ENCODE measurements around the gene FBXO36. TPM values are rescaled to one million over a fixed set of nuclear protein-coding genes. Genes with fewer than 3 reads are reported as not detected.
"Not testable (repeated sequence)": the region's sequence is repeated elsewhere in the genome, so short reads cannot be mapped to it uniquely, and the experiment has no call there.

Gene FBXO36
- polyA plus RNA-seq, 1 experiment: 2.0 TPM

GRCh38 chr2:229920011-229920641, 2.2 kb upstream of the FBXO36 start:
- H3K9me3 ChIP-seq (ENCODE audit: control insufficient read depth, insufficient read depth, low read length): peaks cover 3% of the 10 kb centered on the region; the same call in 1 of the 2 replicates
- no peaks in the 10 kb centered on the region for H3K27me3 ChIP-seq (ENCODE audit: control insufficient read depth, insufficient read depth, low read length)
- ChIA-PET POLR2A (no interaction called here), CTCF (interaction anchor here (0.8 to 2.3 kb wide), 3 partner anchors 9 to 139 kb away, joined by 3 to 11 read pairs (median 3); no protein-coding TSS in a partner anchor)
- no peak for TF ChIP-seq CTCF (IDR thresholded peaks at IDR 0.05; ENCODE audit: low read depth, low read length)
- H3K27ac ChIP-seq (ENCODE audit: low read depth, low read length): peak overlapping the region; percentile 39
- peak overlapping the region; percentile 90 for H3K4me3 ChIP-seq (ENCODE audit: low read depth, low read length)
- DNase-seq (ENCODE audit: low read depth, low spot score): no peak

GRCh38 chr2:229921101-229921891, 1.0 kb upstream of the FBXO36 start:
- H3K4me3 ChIP-seq (ENCODE audit: low read depth, low read length): peak overlapping the region; percentile 90
- POLR2A ChIA-PET: interaction anchor here (0.5 to 1.3 kb wide), 6 partner anchors 10 to 816 kb away, joined by 3 to 8 read pairs (median 4); no protein-coding TSS in a partner anchor
- DNase-seq (ENCODE audit: low read depth, low spot score): no peak
- peaks cover 3% of the 10 kb centered on the region; the same call in 1 of the 2 replicates for H3K9me3 ChIP-seq (ENCODE audit: control insufficient read depth, insufficient read depth, low read length)
- TF ChIP-seq CTCF (IDR thresholded peaks at IDR 0.05; ENCODE audit: low read depth, low read length): no peak
- CTCF ChIA-PET: interaction anchor here (0.6 to 1.3 kb wide), 3 partner anchors 10 to 146 kb away, joined by 3 read pairs; no protein-coding TSS in a partner anchor
- peak overlapping the region; percentile 95 for H3K27ac ChIP-seq (ENCODE audit: low read depth, low read length)
- H3K27me3 ChIP-seq (ENCODE audit: control insufficient read depth, insufficient read depth, low read length): no peaks in the 10 kb centered on the region

GRCh38 chr2:229921892-229922448, 333 bp upstream of the FBXO36 start, which contains the start of gene TRIP12:
Gene TRIP12 (minus strand): TSS chr2:229922009. CDS start chr2:229880079, 41,930 bp downstream.
- Histone ChIP-seq H3K4me3 (ENCODE audit: low read depth, low read length) (peak within 1 kb of the TSS; percentile 90), H3K27ac (ENCODE audit: low read depth, low read length) (peak within 1 kb of the TSS; percentile 95), H3K9me3 (ENCODE audit: control insufficient read depth, insufficient read depth, low read length) (peaks cover 3% of the 10 kb centered on the region; the same call in 1 of the 2 replicates), H3K27me3 (ENCODE audit: control insufficient read depth, insufficient read depth, low read length) (no peaks in the 10 kb centered on the region)
- TF ChIP-seq CTCF (IDR thresholded peaks at IDR 0.05; ENCODE audit: low read depth, low read length): no peak
- DNase-seq (ENCODE audit: low read depth, low spot score): peak; percentile 97
- CTCF ChIA-PET: interaction anchor here (0.6 to 1.0 kb wide), 2 partner anchors 112 to 145 kb away, joined by 3 read pairs; no protein-coding TSS in a partner anchor
- POLR2A ChIA-PET: interaction anchor here (1.2 to 1.3 kb wide), 2 partner anchors 11 to 145 kb away, joined by 3 to 4 read pairs; no protein-coding TSS in a partner anchor

- CTCF ChIA-PET; H3K27me3 ChIP-seq (ENCODE audit: control insufficient read depth, insufficient read depth, low read length); POLR2A ChIA-PET; H3K9me3 ChIP-seq (ENCODE audit: control insufficient read depth, insufficient read depth, low read length); DNase-seq (ENCODE audit: low read depth, low spot score); H3K4me3 ChIP-seq (ENCODE audit: low read depth, low read length); H3K27ac ChIP-seq (ENCODE audit: low read depth, low read length): not testable (repeated sequence)
These were observed 2.2 kb downstream of the FBXO36 start for GRCh38 chr2:229924541-229924940.

GRCh38 chr2:229925201-229925600, 2.9 kb downstream of the FBXO36 start:
- Histone ChIP-seq H3K4me3 (ENCODE audit: low read depth, low read length) (no peak overlapping the region), H3K9me3 (ENCODE audit: control insufficient read depth, insufficient read depth, low read length) (peaks cover 3% of the 10 kb centered on the region; the same call in 1 of the 2 replicates), H3K27me3 (ENCODE audit: control insufficient read depth, insufficient read depth, low read length) (no peaks in the 10 kb centered on the region), H3K27ac (ENCODE audit: low read depth, low read length) (no peak overlapping the region)
- no peak for DNase-seq (ENCODE audit: low read depth, low spot score)
- POLR2A ChIA-PET: no interaction called here
- TF ChIP-seq CTCF (IDR thresholded peaks at IDR 0.05; ENCODE audit: low read depth, low read length): no peak
- CTCF ChIA-PET: no interaction called here
